ENCODE data around the gene NT5DC1.
"Not testable (repeated sequence)": the region's sequence is repeated elsewhere in the genome, so short reads cannot be mapped to it uniquely, and the experiment has no call there.

The NT5DC1 gene

DNA sequence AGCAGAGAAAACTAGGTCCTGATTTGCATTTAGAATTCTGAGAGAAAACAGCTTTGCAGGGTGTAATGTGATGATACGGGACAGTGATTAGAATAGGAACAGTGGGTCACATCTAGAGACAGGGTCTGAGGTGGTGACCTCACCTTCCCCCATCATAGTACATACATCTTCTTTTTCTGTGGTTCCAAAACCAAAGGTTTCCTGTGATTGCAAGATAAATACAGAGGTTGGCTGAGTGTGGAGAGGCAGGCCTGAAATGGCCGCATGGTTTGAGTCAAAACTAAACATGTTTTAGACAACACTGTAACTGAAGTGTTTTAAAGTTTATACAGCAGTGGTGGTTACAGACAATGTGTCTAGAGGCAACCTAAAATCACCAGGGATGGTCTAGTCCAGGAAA lies 10.4 kb upstream of the NT5DC1 start:
- DNase-seq (ENCODE audit: low spot score), result no peak

DNA sequence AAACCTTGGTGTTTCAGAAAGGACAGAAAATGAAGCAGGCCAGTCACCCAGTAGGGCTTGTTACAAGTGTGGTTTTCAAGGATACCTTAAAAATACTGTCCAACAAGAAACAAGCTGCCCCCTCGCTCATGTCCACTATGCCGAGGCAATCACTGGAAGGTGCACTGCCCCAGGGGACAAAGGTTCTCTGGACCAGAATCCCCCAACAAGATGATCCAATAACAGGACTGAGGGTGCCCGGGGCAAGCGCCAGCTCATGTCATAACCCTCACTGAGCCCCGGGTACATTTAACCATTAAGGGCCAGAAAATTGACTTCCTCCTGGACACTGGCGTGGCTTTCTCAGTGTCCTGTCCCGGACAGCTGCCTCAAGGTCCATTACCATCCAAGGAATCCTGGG lies 6.6 kb upstream of the NT5DC1 start:
- no peak for DNase-seq (ENCODE audit: low spot score)

DNA sequence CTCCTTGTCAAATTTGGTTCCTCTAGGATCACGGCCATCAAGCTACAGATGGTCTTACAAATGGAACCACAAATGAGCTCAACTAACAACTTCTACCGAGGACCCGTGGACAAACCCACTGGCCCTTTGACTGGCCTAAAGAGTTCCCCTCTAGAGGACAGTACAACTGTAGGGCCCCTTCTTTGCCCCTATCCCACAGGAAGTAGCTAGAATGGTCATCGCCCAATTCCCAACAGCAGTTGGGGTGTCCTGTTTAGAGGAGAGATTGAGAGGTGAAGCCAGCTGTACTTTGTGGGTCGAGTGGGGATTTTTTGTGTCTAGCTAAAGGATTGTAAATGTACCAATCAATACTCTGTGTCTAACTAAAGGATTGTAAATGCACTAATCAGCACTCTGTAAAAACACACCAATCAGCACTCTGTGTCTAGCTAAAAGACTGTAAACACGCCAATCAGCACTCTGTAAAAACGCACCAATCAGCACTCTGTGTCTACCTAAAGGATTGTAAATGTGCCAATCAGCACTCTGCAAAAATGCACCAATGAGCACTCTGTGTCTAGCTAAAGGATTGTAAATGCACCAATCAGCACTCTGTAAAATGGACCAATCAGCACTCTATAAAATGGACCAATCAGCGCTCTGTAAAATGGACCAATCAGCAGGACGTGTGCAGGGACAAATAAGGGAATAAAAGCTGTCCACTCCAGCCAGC lies 4.4 kb upstream of the NT5DC1 start:
- DNase-seq (ENCODE audit: low spot score), result not testable (repeated sequence)

GRCh38 chr6:116096979-116097816 lies 3.5 kb upstream of the NT5DC1 start:
- DNase-seq (ENCODE audit: low spot score), result no peak

DNA sequence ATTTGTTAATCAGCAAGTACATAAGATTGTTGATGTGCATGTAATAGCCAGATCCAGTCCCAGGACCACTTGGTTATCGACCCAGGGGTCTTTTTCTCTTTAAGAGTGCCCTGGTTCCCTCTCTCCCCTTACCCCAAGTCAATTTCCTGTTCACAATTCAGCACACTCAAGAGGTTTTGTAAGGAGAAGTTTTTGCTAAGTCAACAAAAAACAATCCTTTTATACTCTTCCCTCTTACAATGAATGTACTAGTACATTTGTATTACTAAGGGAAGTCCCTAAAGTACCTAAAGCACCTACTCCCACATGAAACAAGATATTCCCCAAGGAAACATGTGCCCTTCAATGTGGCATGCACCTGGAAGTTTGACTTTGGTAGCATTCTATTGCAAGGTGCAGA lies 1.6 kb upstream of the NT5DC1 start:
- no peak for DNase-seq (ENCODE audit: low spot score)

DNA sequence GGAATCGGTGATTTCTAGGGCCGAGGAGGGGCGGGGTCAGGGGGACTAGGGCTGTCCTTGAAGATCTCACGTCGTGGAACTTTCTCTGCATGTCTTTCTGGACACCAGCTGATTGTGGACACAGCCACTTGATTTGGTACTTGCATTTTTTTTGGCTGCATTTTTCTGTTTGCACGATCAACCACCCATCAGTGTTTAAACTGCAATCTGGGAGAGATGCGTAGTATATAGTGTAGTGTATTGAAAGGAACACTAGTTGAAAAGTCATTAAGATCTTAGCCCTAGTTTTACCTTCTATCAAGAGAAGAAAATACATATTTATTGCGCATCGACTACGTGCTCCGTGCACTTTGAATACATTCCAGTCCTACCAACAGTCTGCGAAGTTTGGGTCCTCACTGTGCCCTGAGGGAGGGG lies 657 bp downstream of the NT5DC1 start:
- no peak for DNase-seq (ENCODE audit: low spot score)

GRCh38 chr6:116101790-116102189 lies 1.1 kb downstream of the NT5DC1 start:
- no peak for DNase-seq (ENCODE audit: low spot score)

- DNase-seq (ENCODE audit: low spot score), result no peak
These were observed 2.2 kb downstream of the NT5DC1 start for GRCh38 chr6:116102873-116103272.

DNA sequence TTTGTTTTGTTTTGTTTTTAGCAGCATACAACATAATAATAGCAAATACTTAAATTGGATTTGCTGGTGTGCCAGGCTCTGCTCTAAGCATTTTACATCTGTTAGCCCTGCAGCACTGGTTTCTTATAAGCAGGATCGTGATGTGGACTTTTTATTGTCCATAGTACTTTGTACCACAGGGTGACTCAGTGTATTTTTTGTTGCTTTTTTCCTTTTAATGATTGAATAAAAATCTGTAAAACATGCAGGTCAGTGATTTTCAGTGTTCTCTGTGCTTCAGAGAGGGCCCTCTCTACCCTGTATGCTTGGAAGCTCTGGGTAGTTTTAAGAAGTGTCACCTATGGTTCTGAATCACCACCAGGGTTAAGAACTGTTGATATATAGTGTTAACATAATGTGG lies 4.0 kb downstream of the NT5DC1 start:
- DNase-seq (ENCODE audit: low spot score), result no peak

- DNase-seq (ENCODE audit: low spot score), result no peak
These were observed 4.6 kb downstream of the NT5DC1 start for GRCh38 chr6:116105247-116105646.

GRCh38 chr6:116106146-116106545 lies 5.5 kb downstream of the NT5DC1 start:
- no peak for DNase-seq (ENCODE audit: low spot score)

GRCh38 chr6:116108836-116109235 lies 8.2 kb downstream of the NT5DC1 start:
- no peak for DNase-seq (ENCODE audit: low spot score)

DNA sequence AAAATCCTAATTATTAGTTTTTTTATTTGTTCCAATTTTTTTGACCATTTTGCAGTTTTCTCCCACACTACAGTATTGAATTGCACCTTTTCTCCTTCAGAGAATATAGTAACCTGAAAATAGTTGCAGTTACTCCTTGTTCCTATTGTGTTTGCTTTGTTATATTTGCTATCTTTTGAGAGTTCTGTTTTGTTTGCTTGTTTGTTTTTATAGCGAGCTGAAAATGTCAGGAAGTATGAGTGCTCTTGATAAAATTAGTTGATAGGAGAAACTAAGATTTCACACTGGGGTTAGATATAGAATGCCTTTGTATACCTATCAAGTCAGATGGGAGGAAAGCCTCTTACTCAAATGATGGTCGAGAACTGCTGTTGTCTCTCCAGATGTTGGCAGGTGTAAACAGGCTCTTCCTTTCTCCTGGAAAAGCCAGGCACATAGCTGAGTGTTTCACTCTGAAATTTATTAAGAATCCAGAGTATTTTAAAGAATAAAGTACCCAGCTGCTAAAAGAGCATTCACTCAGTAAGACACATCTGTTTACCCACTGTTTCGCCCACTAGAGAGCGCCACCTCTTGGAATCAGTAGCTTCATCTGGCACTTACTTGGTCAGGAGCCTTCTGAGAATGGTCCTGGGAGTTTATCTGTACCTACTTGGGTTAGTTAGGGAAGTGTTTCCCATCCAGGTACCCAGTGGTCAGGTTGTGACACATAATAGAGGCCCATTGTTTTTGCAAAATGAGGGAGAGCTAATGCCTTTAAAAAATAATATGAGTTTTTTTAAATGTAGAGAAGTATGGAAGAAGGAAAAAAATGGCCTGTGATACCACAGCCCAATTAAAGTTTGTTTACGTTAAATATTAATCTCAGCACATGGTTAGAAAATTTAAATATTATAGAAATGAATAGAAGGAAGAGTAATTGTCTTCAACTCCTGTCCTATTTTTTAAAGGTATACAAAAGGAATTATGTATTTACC lies 11.2 kb downstream of the NT5DC1 start:
- DNase-seq (ENCODE audit: low spot score), result peak; percentile 26

DNA sequence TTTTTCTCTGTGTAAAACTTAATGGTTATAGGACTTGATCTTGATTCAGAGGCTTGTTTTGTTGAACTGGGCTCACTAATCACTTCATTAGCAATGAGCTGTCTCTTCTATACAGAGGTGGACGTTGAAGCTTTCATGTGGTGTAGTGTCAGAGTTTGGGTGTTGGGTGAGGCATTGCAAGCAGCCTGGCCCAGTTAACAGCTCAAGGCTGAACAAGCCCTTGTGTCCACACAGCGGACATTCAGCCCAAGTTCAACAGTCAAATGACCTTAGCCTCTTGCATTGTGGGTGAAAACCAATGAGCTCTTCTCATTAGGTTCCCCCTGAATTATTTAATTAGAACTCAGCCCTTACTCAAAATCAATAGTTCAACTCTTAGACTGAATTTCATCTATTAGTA lies 12.7 kb downstream of the NT5DC1 start:
- DNase-seq (ENCODE audit: low spot score), result no peak

DNA sequence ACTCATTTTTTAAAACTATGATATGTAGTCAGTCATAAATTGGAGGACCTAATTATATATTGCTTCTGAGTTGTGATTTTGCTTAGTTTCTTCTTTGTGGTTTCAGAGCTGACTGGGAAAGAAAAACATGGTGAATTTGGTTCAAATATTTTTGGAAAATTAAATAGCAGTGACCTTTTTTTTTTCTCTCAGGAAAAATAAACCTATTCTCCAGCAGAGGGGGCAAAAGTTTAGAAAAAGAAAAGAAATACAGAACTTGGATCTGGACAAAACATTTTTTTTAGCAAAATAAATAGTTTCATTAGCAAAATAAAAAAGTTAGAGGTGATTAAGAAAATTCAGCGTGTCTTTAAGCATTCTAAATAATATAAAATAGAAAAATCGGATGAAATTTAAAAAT lies 15.1 kb downstream of the NT5DC1 start:
- no peak for DNase-seq (ENCODE audit: low spot score)

DNA sequence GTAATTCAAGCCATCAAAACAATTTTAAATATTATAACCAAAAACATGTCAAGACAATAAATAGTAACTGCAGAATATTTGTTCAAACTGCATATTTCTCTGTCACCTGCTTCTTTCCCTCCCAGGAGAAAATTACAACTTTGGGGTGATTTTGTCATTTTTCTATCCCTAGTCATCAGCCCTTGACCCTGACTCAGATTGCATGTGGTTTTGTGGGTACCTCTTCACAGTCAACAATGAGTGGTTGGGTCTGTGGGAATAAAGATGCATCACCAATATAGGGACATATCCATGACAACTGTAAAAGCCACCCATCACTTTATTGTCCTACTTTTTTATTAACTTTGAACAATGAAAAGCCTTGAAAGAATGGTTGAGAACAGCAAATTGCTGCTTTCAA lies 18.0 kb downstream of the NT5DC1 start:
- no peak for DNase-seq (ENCODE audit: low spot score)

GRCh38 chr6:116120430-116120829 lies 19.8 kb downstream of the NT5DC1 start:
- no peak for DNase-seq (ENCODE audit: low spot score)

- DNase-seq (ENCODE audit: low spot score), result no peak
These were observed 25.4 kb downstream of the NT5DC1 start, which contains the start of gene COL10A1 for GRCh38 chr6:116126032-116126431. Gene COL10A1, minus strand, starts transcription at chr6:116126132. Its CDS starts 640 bp downstream, at chr6:116125492.

DNA sequence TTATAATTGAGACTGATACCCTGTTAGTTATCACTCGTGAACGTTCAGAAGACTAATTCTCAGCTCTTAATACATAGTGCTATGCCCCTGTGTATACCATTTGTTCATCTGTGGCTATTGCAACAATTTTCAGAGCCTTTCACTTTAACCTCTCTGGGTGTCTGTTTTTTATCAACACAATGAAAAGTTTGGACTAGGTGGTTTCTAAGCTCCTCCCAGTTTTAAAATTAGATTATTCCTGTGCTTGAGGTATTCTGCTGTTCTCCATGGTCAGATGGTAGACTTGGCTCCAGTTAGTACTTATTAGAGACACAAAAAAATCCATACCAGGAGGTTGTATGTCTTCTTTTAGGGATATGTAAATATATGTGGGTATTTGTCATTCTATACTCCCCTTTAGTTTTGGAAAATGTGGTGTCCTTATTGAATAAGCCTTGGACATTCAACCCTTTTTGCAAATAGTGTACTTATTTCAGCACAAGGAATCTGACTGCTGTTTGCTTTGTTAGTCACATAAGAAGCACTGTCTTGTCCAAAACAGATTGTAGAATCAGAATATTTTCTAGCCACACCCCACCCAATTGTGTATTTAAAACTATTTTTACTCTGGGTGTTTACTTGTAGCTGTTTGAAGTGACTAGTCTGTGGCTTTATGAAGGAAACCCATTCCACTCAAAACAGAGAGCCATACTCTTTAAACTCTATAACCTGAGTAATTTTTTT lies 27.3 kb downstream of the NT5DC1 start:
- DNase-seq (ENCODE audit: low spot score), result no peak

- no peak for DNase-seq (ENCODE audit: low spot score)
These were observed 32.8 kb downstream of the NT5DC1 start for GRCh38 chr6:116133453-116133852.

GRCh38 chr6:116136373-116136772 lies 35.7 kb downstream of the NT5DC1 start:
- no peak for DNase-seq (ENCODE audit: low spot score)

DNA sequence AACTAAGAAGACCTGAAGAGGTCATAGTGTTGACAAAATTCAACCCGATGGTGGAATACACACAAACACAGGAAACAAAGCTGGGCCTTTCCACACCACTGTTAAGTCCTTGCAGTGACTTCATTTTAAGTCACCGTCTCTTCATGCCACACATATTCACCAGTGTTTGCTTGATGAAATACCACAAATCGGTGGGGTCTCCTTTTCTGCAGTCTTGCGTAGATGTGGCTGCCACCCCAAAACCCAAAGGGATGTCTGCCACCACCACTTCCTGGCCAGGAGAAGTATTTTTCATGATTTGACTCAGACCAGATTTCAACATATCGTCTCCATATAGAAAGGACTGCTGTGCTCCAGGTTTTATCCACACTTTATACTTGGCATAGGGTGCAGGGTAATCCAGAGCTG lies 36.3 kb downstream of the NT5DC1 start:
- DNase-seq (ENCODE audit: low spot score), result no peak
